Measurements from ENCODE around the gene ANK2. TPM values are rescaled to one million over a fixed set of nuclear protein-coding genes. Genes with fewer than 3 reads are reported as not detected.

The ANK2 gene
- total and polyA plus RNA-seq, 7 experiments from 2014 or later, result 1.1 to 2.0 TPM; not detected in 5

- H3K4me3 ChIP-seq (ENCODE audit: low read length), result no peak overlapping the region
- H3K9me3 Mint-ChIP-seq, result peaks cover 0 to 4% (median 0%) of the 10 kb centered on the region in 11 donors
Observed at GRCh38 chr4:113162089-113162488, 112.6 kb downstream of the ANK2 start.

DNA sequence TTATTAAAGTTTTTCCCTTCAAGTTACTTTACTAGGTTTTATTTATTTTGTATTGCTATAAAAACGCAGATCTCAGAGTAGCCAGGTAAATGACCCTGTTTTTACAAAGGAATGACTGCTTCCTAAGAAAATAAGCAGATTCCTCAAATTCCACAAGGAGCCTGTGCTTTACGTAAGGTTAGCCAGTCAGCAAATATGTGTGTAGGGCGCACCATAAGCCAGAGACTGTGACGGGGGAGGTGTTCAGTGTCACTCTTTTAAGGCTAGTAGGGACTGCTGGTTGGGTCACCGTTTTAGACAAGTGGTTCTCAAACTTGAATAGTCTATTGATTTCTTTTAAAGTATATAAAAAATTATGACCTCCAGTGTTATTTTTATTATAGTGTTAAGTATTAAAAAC lies 119.9 kb downstream of the ANK2 start:
- H3K9me3 Mint-ChIP-seq, result no peaks in the 10 kb centered on the region
- no peaks in the 10 kb centered on the region for H3K4me1 Mint-ChIP-seq
- no peak overlapping the region for H3K4me3 Mint-ChIP-seq
- POLR2A ChIA-PET, result no interaction called here
- ATAC-seq (no peak), DNase-seq (no peak)
- H3K4me3 ChIP-seq (ENCODE audit: low read length), result no peak overlapping the region
- no peaks in the 10 kb centered on the region for H3K36me3 Mint-ChIP-seq
- no peaks in the 10 kb centered on the region for H3K9me3 ChIP-seq (ENCODE audit: control insufficient read depth in 2 of 3, low read length in 3 of 3)
- peaks cover 0 to 6% (median 2%) of the 10 kb centered on the region in 5 donors for H3K27me3 Mint-ChIP-seq
- no peaks in the 10 kb centered on the region for H3K4me1 ChIP-seq (ENCODE audit: control insufficient read depth in 2 of 2, insufficient read depth in 2 of 2, low read length in 2 of 2)
- CTCF ChIA-PET, result no interaction called here
- H3K36me3 ChIP-seq (ENCODE audit: control insufficient read depth in 2 of 3, insufficient read depth in 3 of 3, low read length in 3 of 3), result no peaks in the 10 kb centered on the region
- no peak overlapping the region for H3K27ac Mint-ChIP-seq
- intact Hi-C loops (cut with micrococcal nuclease), result no loop called here
- H3K27me3 ChIP-seq (ENCODE audit: control insufficient read depth in 2 of 2, insufficient read depth in 2 of 2, low read length in 2 of 2), result no peaks in the 10 kb centered on the region
- no peak overlapping the region for H3K27ac ChIP-seq (ENCODE audit: low read depth, low read length)

More at GRCh38 chr4:113162089-113162488, 112.6 kb downstream of the ANK2 start:
- Mint-ChIP-seq H3K36me3 (no peaks in the 10 kb centered on the region), H3K4me3 (no peak overlapping the region), H3K27ac (no peak overlapping the region), H3K4me1 (no peaks in the 10 kb centered on the region), H3K27me3 (peaks cover 0 to 15% (median 5%) of the 10 kb centered on the region in 5 donors)
- ChIA-PET CTCF (no interaction called here), POLR2A (no interaction called here)
- H3K27me3 ChIP-seq (ENCODE audit: control insufficient read depth in 2 of 2, insufficient read depth in 2 of 2, low read length in 2 of 2), result no peaks in the 10 kb centered on the region
- no peak overlapping the region for H3K27ac ChIP-seq (ENCODE audit: low read depth, low read length)
- ATAC-seq, result no peak
- intact Hi-C loops (cut with micrococcal nuclease), result no loop called here
- DNase-seq, result no peak
- H3K36me3 ChIP-seq (ENCODE audit: control insufficient read depth in 2 of 3, insufficient read depth in 3 of 3, low read length in 3 of 3), result no peaks in the 10 kb centered on the region
- no peaks in the 10 kb centered on the region for H3K4me1 ChIP-seq (ENCODE audit: control insufficient read depth in 2 of 2, insufficient read depth in 2 of 2, low read length in 2 of 2)
- no peaks in the 10 kb centered on the region for H3K9me3 ChIP-seq (ENCODE audit: control insufficient read depth in 2 of 3, low read length in 3 of 3)

DNA sequence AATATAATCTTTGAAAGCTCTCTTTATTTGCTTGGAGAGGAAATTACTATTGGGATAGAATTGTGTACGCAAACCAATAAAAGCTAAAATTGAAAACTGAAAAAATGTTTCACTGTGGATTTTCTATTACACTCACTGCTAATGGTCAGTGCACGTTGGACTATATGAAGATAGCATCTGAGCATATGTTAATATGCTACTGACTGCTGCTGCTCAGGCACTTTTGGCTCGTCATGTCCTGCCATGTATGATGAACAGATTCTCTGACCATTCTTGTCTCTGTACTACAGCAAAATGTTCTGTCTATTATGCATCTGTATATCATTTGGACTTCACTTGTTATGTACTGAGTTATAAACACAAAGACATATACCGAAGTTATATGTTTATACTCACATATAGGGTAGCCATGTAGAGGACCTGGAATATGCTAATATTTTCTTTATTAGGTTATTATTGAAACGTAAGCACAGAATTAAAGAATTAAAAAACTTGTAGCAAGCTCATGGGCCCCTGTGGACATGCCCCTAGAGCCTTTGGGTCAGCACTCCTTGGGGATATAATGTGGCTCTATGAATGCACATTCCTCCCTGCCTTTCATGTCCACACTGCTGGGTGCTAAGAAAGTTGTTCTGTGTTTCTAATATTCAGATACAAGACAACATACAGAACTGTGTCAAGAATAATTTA lies 120.8 kb downstream of the ANK2 start:
- intact Hi-C loops (cut with micrococcal nuclease), result no loop called here
- DNase-seq, result no peak
- H3K4me1 Mint-ChIP-seq, result no peaks in the 10 kb centered on the region
- H3K27me3 Mint-ChIP-seq, result peaks cover 0 to 6% (median 2%) of the 10 kb centered on the region in 5 donors
- ChIA-PET CTCF (no interaction called here), POLR2A (no interaction called here)
- H3K27me3 ChIP-seq (ENCODE audit: control insufficient read depth in 2 of 2, insufficient read depth in 2 of 2, low read length in 2 of 2), result no peaks in the 10 kb centered on the region
- H3K9me3 ChIP-seq (ENCODE audit: control insufficient read depth in 2 of 3, low read length in 3 of 3), result no peaks in the 10 kb centered on the region
- peaks cover 0 to 1% (median 0%) of the 10 kb centered on the region in 11 donors for H3K9me3 Mint-ChIP-seq
- no peak overlapping the region for H3K4me3 ChIP-seq (ENCODE audit: low read length)
- no peak for ATAC-seq
- no peaks in the 10 kb centered on the region for H3K4me1 ChIP-seq (ENCODE audit: control insufficient read depth in 2 of 2, insufficient read depth in 2 of 2, low read length in 2 of 2)
- no peak overlapping the region for H3K27ac Mint-ChIP-seq
- H3K36me3 Mint-ChIP-seq, result no peaks in the 10 kb centered on the region
- H3K36me3 ChIP-seq (ENCODE audit: control insufficient read depth in 2 of 3, insufficient read depth in 3 of 3, low read length in 3 of 3), result no peaks in the 10 kb centered on the region
- H3K4me3 Mint-ChIP-seq, result no peak overlapping the region
- H3K27ac ChIP-seq (ENCODE audit: low read depth, low read length), result no peak overlapping the region

DNA sequence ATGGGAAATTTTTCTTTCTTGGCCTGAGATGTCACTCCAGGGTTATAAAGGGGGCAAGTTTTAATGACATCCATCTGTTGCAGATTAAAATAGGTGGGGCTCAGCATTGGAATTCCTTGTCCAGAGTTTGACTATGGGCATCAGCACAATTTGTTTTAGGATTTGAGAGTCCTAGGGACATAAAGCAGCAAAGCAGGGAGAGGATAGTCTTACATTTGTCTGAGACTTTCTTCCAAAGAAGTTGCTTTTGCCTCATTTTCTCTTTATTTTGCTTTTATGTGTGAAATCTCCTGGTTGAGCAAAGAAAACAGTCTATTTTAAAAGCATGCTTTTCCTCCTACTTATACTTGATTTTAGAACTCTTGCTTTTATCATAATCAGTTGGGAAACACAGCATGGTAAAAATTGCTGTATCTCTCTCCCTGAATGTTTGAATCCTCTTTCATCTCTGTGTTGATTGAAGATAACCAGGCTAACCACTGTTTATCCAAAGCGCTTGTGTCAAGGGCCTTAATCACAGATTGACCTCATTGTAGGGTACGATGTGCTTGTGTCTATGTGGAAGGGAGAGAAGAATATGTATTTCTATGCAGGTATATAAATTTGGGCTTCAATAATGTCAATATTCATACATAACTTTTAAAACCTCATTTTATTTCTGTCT lies 121.5 kb downstream of the ANK2 start:
- intact Hi-C loops (cut with micrococcal nuclease), result no loop called here
- no peaks in the 10 kb centered on the region for H3K36me3 ChIP-seq (ENCODE audit: control insufficient read depth in 2 of 3, insufficient read depth in 3 of 3, low read length in 3 of 3)
- H3K4me1 ChIP-seq (ENCODE audit: control insufficient read depth in 2 of 2, insufficient read depth in 2 of 2, low read length in 2 of 2), result no peaks in the 10 kb centered on the region
- no peaks in the 10 kb centered on the region for H3K36me3 Mint-ChIP-seq
- CTCF ChIA-PET, result no interaction called here
- POLR2A ChIA-PET, result no interaction called here
- no peak overlapping the region for H3K27ac Mint-ChIP-seq
- ATAC-seq (no peak), DNase-seq (no peak)
- H3K9me3 ChIP-seq (ENCODE audit: control insufficient read depth in 2 of 3, low read length in 3 of 3), result no peaks in the 10 kb centered on the region
- peaks cover 0 to 8% (median 5%) of the 10 kb centered on the region in 5 donors for H3K27me3 Mint-ChIP-seq
- H3K9me3 Mint-ChIP-seq, result peaks cover 0 to 3% (median 0%) of the 10 kb centered on the region in 11 donors
- H3K4me1 Mint-ChIP-seq, result no peaks in the 10 kb centered on the region
- no peaks in the 10 kb centered on the region for H3K27me3 ChIP-seq (ENCODE audit: control insufficient read depth in 2 of 2, insufficient read depth in 2 of 2, low read length in 2 of 2)
- H3K4me3 Mint-ChIP-seq, result no peak overlapping the region
- H3K27ac ChIP-seq (ENCODE audit: low read depth, low read length), result no peak overlapping the region
- H3K4me3 ChIP-seq (ENCODE audit: low read length), result no peak overlapping the region

DNA sequence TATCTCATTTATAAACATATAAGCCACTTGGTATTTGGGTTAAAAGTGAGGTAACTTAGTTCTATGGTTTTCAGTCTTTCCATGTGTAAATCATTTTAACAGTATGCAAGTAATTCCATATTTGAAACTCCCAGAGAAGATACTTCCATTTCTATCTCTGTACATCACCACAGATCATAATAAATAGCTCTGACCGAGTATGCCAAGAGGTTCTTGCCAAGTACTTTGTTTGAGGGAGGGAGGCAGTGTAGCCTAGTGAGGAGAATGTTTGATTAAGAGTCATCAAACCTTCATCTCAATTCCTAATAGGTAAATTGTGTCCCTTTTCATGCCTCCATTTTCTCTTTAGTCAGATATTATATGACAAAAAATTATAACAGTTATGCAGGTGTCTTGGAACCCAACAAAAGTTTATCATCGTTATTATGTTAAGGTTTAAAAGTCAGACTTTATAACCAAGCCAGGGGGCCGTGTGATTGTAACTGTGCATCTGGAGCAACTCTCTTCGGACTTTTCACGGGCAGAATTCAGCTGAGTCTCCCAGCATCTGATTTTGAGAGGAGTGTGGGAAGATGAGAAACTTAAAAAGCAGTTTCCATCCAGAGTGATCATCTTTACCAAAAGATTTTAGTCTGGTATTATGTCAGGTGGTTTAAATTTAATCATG lies 123.8 kb downstream of the ANK2 start:
- Histone ChIP-seq H3K4me1 (ENCODE audit: control insufficient read depth in 2 of 2, insufficient read depth in 2 of 2, low read length in 2 of 2) (no peaks in the 10 kb centered on the region), H3K27ac (ENCODE audit: low read depth, low read length) (no peak overlapping the region), H3K4me3 (ENCODE audit: low read length) (no peak overlapping the region), H3K36me3 (ENCODE audit: control insufficient read depth in 2 of 3, insufficient read depth in 3 of 3, low read length in 3 of 3) (no peaks in the 10 kb centered on the region), H3K27me3 (ENCODE audit: control insufficient read depth in 2 of 2, insufficient read depth in 2 of 2, low read length in 2 of 2) (no peaks in the 10 kb centered on the region), H3K9me3 (ENCODE audit: control insufficient read depth in 2 of 3, low read length in 3 of 3) (no peaks in the 10 kb centered on the region)
- ATAC-seq (no peak), DNase-seq (no peak)
- H3K9me3 Mint-ChIP-seq, result peaks cover 0 to 3% (median 0%) of the 10 kb centered on the region in 11 donors
- CTCF ChIA-PET, result no interaction called here
- H3K27me3 Mint-ChIP-seq, result peaks cover 0 to 8% (median 2%) of the 10 kb centered on the region in 5 donors
- intact Hi-C loops (cut with micrococcal nuclease), result no loop called here
- no peaks in the 10 kb centered on the region for H3K4me1 Mint-ChIP-seq
- H3K36me3 Mint-ChIP-seq, result no peaks in the 10 kb centered on the region
- H3K4me3 Mint-ChIP-seq, result no peak overlapping the region
- no peak overlapping the region for H3K27ac Mint-ChIP-seq
- POLR2A ChIA-PET, result no interaction called here

GRCh38 chr4:113173793-113174264 lies 124.4 kb downstream of the ANK2 start:
- no peaks in the 10 kb centered on the region for H3K36me3 Mint-ChIP-seq
- peaks cover 0 to 8% (median 2%) of the 10 kb centered on the region in 5 donors for H3K27me3 Mint-ChIP-seq
- H3K4me3 Mint-ChIP-seq, result no peak overlapping the region
- ChIA-PET CTCF (no interaction called here), POLR2A (no interaction called here)
- H3K27ac Mint-ChIP-seq, result no peak overlapping the region
- no peak for DNase-seq
- H3K36me3 ChIP-seq (ENCODE audit: control insufficient read depth in 2 of 3, insufficient read depth in 3 of 3, low read length in 3 of 3), result no peaks in the 10 kb centered on the region
- no peak overlapping the region for H3K4me3 ChIP-seq (ENCODE audit: low read length)
- H3K9me3 Mint-ChIP-seq, result peaks cover 0 to 3% (median 0%) of the 10 kb centered on the region in 11 donors
- no peaks in the 10 kb centered on the region for H3K4me1 Mint-ChIP-seq
- ATAC-seq, result no peak
- H3K4me1 ChIP-seq (ENCODE audit: control insufficient read depth in 2 of 2, insufficient read depth in 2 of 2, low read length in 2 of 2), result no peaks in the 10 kb centered on the region
- no peak overlapping the region for H3K27ac ChIP-seq (ENCODE audit: low read depth, low read length)
- H3K9me3 ChIP-seq (ENCODE audit: control insufficient read depth in 2 of 3, low read length in 3 of 3), result no peaks in the 10 kb centered on the region
- H3K27me3 ChIP-seq (ENCODE audit: control insufficient read depth in 2 of 2, insufficient read depth in 2 of 2, low read length in 2 of 2), result no peaks in the 10 kb centered on the region
- intact Hi-C loops (cut with micrococcal nuclease), result no loop called here

Data from naive thymus-derived CD4-positive, alpha-beta T cell (primary cell).